WTC11 (cell line): ENCODE results near the gene NEK6.

ENCODE experiments used
- CTCF ChIP-seq: fragments of 200-600 bp; IDR thresholded peaks from 2 replicates; pipeline ENCODE4 v1.8.0; 2022; ENCODE audit warnings: antibody characterized with exemption
- TEAD1 ChIP-seq: sonication (generic); formaldehyde crosslinking; IDR thresholded peaks from 2 replicates; pipeline ENCODE4 v1.8.0; 2022; ENCODE audit warnings: mild to moderate bottlenecking, missing genetic modification reagents
- ZNF138 ChIP-seq: sonication (generic); formaldehyde crosslinking; conservative IDR thresholded peaks from 2 replicates; pipeline ENCODE4 v1.8.1; 2022; ENCODE audit warnings: mild to moderate bottlenecking, moderate library complexity, missing genetic modification reagents

- TF ChIP-seq CTCF: no peak
- TF ChIP-seq TEAD1: no peak
- no peak for TF ChIP-seq ZNF138 (CRISPR knock-in tag)
Observed at GRCh38 chr9:124333203-124333579, 75.4 kb downstream of the NEK6 start.
